ENCODE results near the gene SLC38A6. TPM values are rescaled to one million over a fixed set of nuclear protein-coding genes. Genes with fewer than 3 reads are reported as not detected.

The SLC38A6 gene
- total and polyA plus RNA-seq, 2 donors from 2014 or later: 16.6 to 21.9 TPM

- Histone ChIP-seq H3K27ac (ENCODE audit: low read depth in 2 of 2, low read length in 2 of 2) (no peak overlapping the region), H3K36me3 (ENCODE audit: control insufficient read depth in 2 of 3, insufficient read depth in 3 of 3, low read length in 3 of 3) (no peaks in the 10 kb centered on the region), H3K27me3 (ENCODE audit: control insufficient read depth, insufficient read depth, low read length) (no peaks in the 10 kb centered on the region), H3K4me1 (ENCODE audit: control insufficient read depth in 2 of 3, insufficient read depth in 2 of 3, low read depth in 1 of 3, low read length in 3 of 3) (no peaks in the 10 kb centered on the region), H3K9me3 (ENCODE audit: control insufficient read depth in 2 of 3, insufficient read depth in 1 of 3, low read length in 3 of 3) (peaks cover 0 to 27% (median 5%) of the 10 kb centered on the region in 3 donors), H3K9ac (ENCODE audit: low read length in 3 of 3) (no peak overlapping the region), H3K4me3 (ENCODE audit: low read length in 3 of 3) (no peak overlapping the region)
- no peak for TF ChIP-seq CTCF (IDR thresholded peaks at IDR 0.05; ENCODE audit: borderline replicate concordance, extremely low read depth, insufficient read depth)
- intact Hi-C loops (cut with DNase I): no loop called here
- no peak for DNase-seq
- no peak for FAIRE-seq
These were observed 22.9 kb upstream of the SLC38A6 start for GRCh38 chr14:60958146-60958545.

- FAIRE-seq: no peak
- intact Hi-C loops (cut with DNase I): no loop called here
These were observed 17.3 kb upstream of the SLC38A6 start for GRCh38 chr14:60963761-60964160.

GRCh38 chr14:60964904-60965303 is 16.1 kb upstream of the SLC38A6 start:
- Histone ChIP-seq H3K27ac (ENCODE audit: low read depth in 2 of 2, low read length in 2 of 2) (no peak overlapping the region), H3K36me3 (ENCODE audit: control insufficient read depth in 2 of 3, insufficient read depth in 3 of 3, low read length in 3 of 3) (no peaks in the 10 kb centered on the region), H3K27me3 (ENCODE audit: control insufficient read depth, insufficient read depth, low read length) (no peaks in the 10 kb centered on the region), H3K4me1 (ENCODE audit: control insufficient read depth in 2 of 3, insufficient read depth in 2 of 3, low read depth in 1 of 3, low read length in 3 of 3) (no peaks in the 10 kb centered on the region), H3K9ac (ENCODE audit: low read length in 3 of 3) (no peak overlapping the region), H3K9me3 (ENCODE audit: control insufficient read depth in 2 of 3, insufficient read depth in 1 of 3, low read length in 3 of 3) (no peaks in the 10 kb centered on the region), H3K4me3 (ENCODE audit: low read length in 3 of 3) (no peak overlapping the region)
- FAIRE-seq (no peak), DNase-seq (no peak)
- TF ChIP-seq CTCF (IDR thresholded peaks at IDR 0.05; ENCODE audit: borderline replicate concordance, extremely low read depth, insufficient read depth): no peak
- intact Hi-C loops (cut with DNase I): no loop called here

More at GRCh38 chr14:60963761-60964160, 17.3 kb upstream of the SLC38A6 start:
- TF ChIP-seq CTCF (IDR thresholded peaks at IDR 0.05; ENCODE audit: borderline replicate concordance, extremely low read depth, insufficient read depth): no peak
- Histone ChIP-seq H3K9me3 (ENCODE audit: control insufficient read depth in 2 of 3, insufficient read depth in 1 of 3, low read length in 3 of 3) (peaks cover 0 to 2% (median 0%) of the 10 kb centered on the region in 3 donors), H3K27me3 (ENCODE audit: control insufficient read depth, insufficient read depth, low read length) (no peaks in the 10 kb centered on the region), H3K27ac (ENCODE audit: low read depth in 2 of 2, low read length in 2 of 2) (no peak overlapping the region), H3K36me3 (ENCODE audit: control insufficient read depth in 2 of 3, insufficient read depth in 3 of 3, low read length in 3 of 3) (no peaks in the 10 kb centered on the region), H3K4me3 (ENCODE audit: low read length in 3 of 3) (no peak overlapping the region), H3K9ac (ENCODE audit: low read length in 3 of 3) (no peak overlapping the region), H3K4me1 (ENCODE audit: control insufficient read depth in 2 of 3, insufficient read depth in 2 of 3, low read depth in 1 of 3, low read length in 3 of 3) (no peaks in the 10 kb centered on the region)
- DNase-seq: no peak

GRCh38 chr14:60965402-60965801 is 15.6 kb upstream of the SLC38A6 start:
- intact Hi-C loops (cut with DNase I): no loop called here
- no peaks in the 10 kb centered on the region for H3K4me1 ChIP-seq (ENCODE audit: control insufficient read depth in 2 of 3, insufficient read depth in 2 of 3, low read depth in 1 of 3, low read length in 3 of 3)
- no peaks in the 10 kb centered on the region for H3K36me3 ChIP-seq (ENCODE audit: control insufficient read depth in 2 of 3, insufficient read depth in 3 of 3, low read length in 3 of 3)
- DNase-seq: no peak
- no peak overlapping the region for H3K27ac ChIP-seq (ENCODE audit: low read depth in 2 of 2, low read length in 2 of 2)
- no peaks in the 10 kb centered on the region for H3K27me3 ChIP-seq (ENCODE audit: control insufficient read depth, insufficient read depth, low read length)
- no peak overlapping the region for H3K4me3 ChIP-seq (ENCODE audit: low read length in 3 of 3)
- FAIRE-seq: no peak
- no peaks in the 10 kb centered on the region for H3K9me3 ChIP-seq (ENCODE audit: control insufficient read depth in 2 of 3, insufficient read depth in 1 of 3, low read length in 3 of 3)
- no peak for TF ChIP-seq CTCF (IDR thresholded peaks at IDR 0.05; ENCODE audit: borderline replicate concordance, extremely low read depth, insufficient read depth)
- no peak overlapping the region for H3K9ac ChIP-seq (ENCODE audit: low read length in 3 of 3)
